Mucosa of descending colon (tissue), 3 donors: ENCODE results near the gene PBX2. TPM values are rescaled to one million over a fixed set of nuclear protein-coding genes. Genes with fewer than 3 reads are reported as not detected.

ENCODE experiments used
- ATAC-seq: fragments of 200-7000 bp; cut with Tn5 transposase; one replicate; pipeline ENCODE4 v1.9.1; 2020; ENCODE audit warnings: mild to moderate bottlenecking, moderate library complexity
- DNase-seq, 3 donors: peaks; one replicate each; pipeline ENCODE4 v3.0.0-alpha.2; 2020
- H3K36me3 ChIP-seq: fragments of 200-600 bp; one replicate; pipeline ENCODE4 v1.8.0; 2021; ENCODE audit warnings: low read depth, mild to moderate bottlenecking
- H3K4me1 ChIP-seq: fragments of 200-600 bp; one replicate; pipeline ENCODE4 v1.8.0; 2021; ENCODE audit warnings: low read depth, mild to moderate bottlenecking
- H3K4me3 ChIP-seq: fragments of 200-600 bp; one replicate; pipeline ENCODE4 v1.8.0; 2021; ENCODE audit warnings: mild to moderate bottlenecking
- H3K9me3 ChIP-seq: fragments of 200-600 bp; one replicate; pipeline ENCODE4 v1.8.0; 2021; ENCODE audit warnings: mild to moderate bottlenecking
- CTCF ChIP-seq: fragments of 200-600 bp; IDR thresholded peaks from one replicate; pipeline ENCODE4 v1.8.0; 2022; ENCODE audit warnings: antibody characterized with exemption, mild to moderate bottlenecking
- intact Hi-C, 2 donors: fragments of 100-400 bp; cut with DNase I in 1 of 2; cut with micrococcal nuclease in 1 of 2; formaldehyde crosslinking; loops; one replicate each; pipeline versions ENCODE4 v1.11.0 to v1.11.1; 2022; cut with DNase I, micrococcal nuclease
- total RNA-seq, 3 donors: library from RNA; stranded (reverse); fragmentation: NEBNext Ultra II Directional in 2 of 3; extraction: Animal tissue kit (Norgen Biotek cat#: 25700) in 2 of 3; gene quantifications; one replicate each; pipeline versions ENCODE4 v1.2.1 to v1.2.4, GENCODE V29; 2021 to 2023
- donor health status: DM: no; HTN: no; CAD: no; lungs with moderate emphysema.
- donor health status: DM: no; HTN: no; CAD: no.
- donor health status: DM: no; HTN: yes; CAD: no.

Gene PBX2
- total RNA-seq, 3 donors from 2014 or later: 49.4 to 97.7 (median 53.9) TPM

- Histone ChIP-seq H3K36me3 (no peaks in the 10 kb centered on the region), H3K4me3 (no peak overlapping the region), H3K4me1 (no peaks in the 10 kb centered on the region), H3K9me3 (no peaks in the 10 kb centered on the region)
- ATAC-seq: no peak
- DNase-seq: no peak
- intact Hi-C loops: no loop called here
- TF ChIP-seq CTCF: no peak
Observed at GRCh38 chr6:32210191-32210601, 20.2 kb upstream of the PBX2 start.

- Histone ChIP-seq H3K4me3 (no peak overlapping the region), H3K4me1 (no peaks in the 10 kb centered on the region), H3K36me3 (no peaks in the 10 kb centered on the region), H3K9me3 (no peaks in the 10 kb centered on the region)
- no peak for ATAC-seq
- DNase-seq: no peak
- TF ChIP-seq CTCF: no peak
- intact Hi-C loops: no loop called here
Observed at GRCh38 chr6:32208996-32209395, 19.0 kb upstream of the PBX2 start.

- no peak for DNase-seq
- TF ChIP-seq CTCF: no peak
- ATAC-seq: no peak
- no peaks in the 10 kb centered on the region for H3K4me1 ChIP-seq
- H3K4me3 ChIP-seq: no peak overlapping the region
- intact Hi-C loops: no loop called here
- H3K36me3 ChIP-seq: no peaks in the 10 kb centered on the region
- no peaks in the 10 kb centered on the region for H3K9me3 ChIP-seq
Observed at GRCh38 chr6:32204268-32204715, 14.3 kb upstream of the PBX2 start.

GRCh38 chr6:32203426-32204267 is 13.6 kb upstream of the PBX2 start:
- H3K9me3 ChIP-seq: no peaks in the 10 kb centered on the region
- H3K4me3 ChIP-seq: no peak overlapping the region
- H3K4me1 ChIP-seq: no peaks in the 10 kb centered on the region
- DNase-seq (no peak), ATAC-seq (no peak)
- intact Hi-C loops: no loop called here
- H3K36me3 ChIP-seq: no peaks in the 10 kb centered on the region
- TF ChIP-seq CTCF: no peak

GRCh38 chr6:32202186-32202585 is 12.2 kb upstream of the PBX2 start:
- no peaks in the 10 kb centered on the region for H3K4me1 ChIP-seq
- no peaks in the 10 kb centered on the region for H3K36me3 ChIP-seq
- DNase-seq (no peak), ATAC-seq (no peak)
- TF ChIP-seq CTCF: no peak
- no peaks in the 10 kb centered on the region for H3K9me3 ChIP-seq
- intact Hi-C loops: no loop called here
- H3K4me3 ChIP-seq: no peak overlapping the region
